ENCODE measurements around the gene EHBP1. TPM values are rescaled to one million over a fixed set of nuclear protein-coding genes. Genes with fewer than 3 reads are reported as not detected.

Gene EHBP1
- total RNA-seq, 1 donor from 2014 or later = 29.3 TPM

GRCh38 chr2:63046961-63047320 lies 341.4 kb downstream of the EHBP1 start:
- no peak for DNase-seq (ENCODE audit: extremely low read depth, low read depth, low spot score)

GRCh38 chr2:63047321-63048279 lies 342.1 kb downstream of the EHBP1 start:
- no peak for DNase-seq (ENCODE audit: extremely low read depth, low read depth, low spot score)

GRCh38 chr2:63048367-63049171 lies 343.1 kb downstream of the EHBP1 start:
- DNase-seq (ENCODE audit: extremely low read depth, low read depth, low spot score) = no peak

GRCh38 chr2:63049211-63049969 lies 343.9 kb downstream of the EHBP1 start:
- no peak for DNase-seq (ENCODE audit: extremely low read depth, low read depth, low spot score)

GRCh38 chr2:63049970-63050333 lies 344.4 kb downstream of the EHBP1 start:
- DNase-seq (ENCODE audit: extremely low read depth, low read depth, low spot score) = no peak

GRCh38 chr2:63050334-63051041 lies 345.0 kb downstream of the EHBP1 start, which contains the start of gene OTX1:
TSS of gene OTX1 (plus strand) at chr2:63050830. CDS start at chr2:63052991, 2,161 bp downstream.
- DNase-seq (ENCODE audit: extremely low read depth, low read depth, low spot score) = no peak

- no peak for DNase-seq (ENCODE audit: extremely low read depth, low read depth, low spot score)
Observed at GRCh38 chr2:63051042-63051794, 345.7 kb downstream of the EHBP1 start.

- no peak for DNase-seq (ENCODE audit: extremely low read depth, low read depth, low spot score)
Observed at GRCh38 chr2:63051795-63052333, 346.4 kb downstream of the EHBP1 start.

- DNase-seq (ENCODE audit: extremely low read depth, low read depth, low spot score) = no peak
Observed at GRCh38 chr2:63052411-63053080, 347.0 kb downstream of the EHBP1 start.

GRCh38 chr2:63053081-63053888 lies 347.8 kb downstream of the EHBP1 start:
- no peak for DNase-seq (ENCODE audit: extremely low read depth, low read depth, low spot score)

- no peak for DNase-seq (ENCODE audit: extremely low read depth, low read depth, low spot score)
Observed at GRCh38 chr2:63053889-63054602, 348.5 kb downstream of the EHBP1 start.

GRCh38 chr2:63054841-63055225 lies 349.3 kb downstream of the EHBP1 start:
- DNase-seq (ENCODE audit: extremely low read depth, low read depth, low spot score) = no peak

GRCh38 chr2:63055226-63056106 lies 350.0 kb downstream of the EHBP1 start:
- DNase-seq (ENCODE audit: extremely low read depth, low read depth, low spot score) = no peak

- DNase-seq (ENCODE audit: extremely low read depth, low read depth, low spot score) = no peak
Observed at GRCh38 chr2:63056107-63057050, 350.9 kb downstream of the EHBP1 start.
